Endothelial cell of umbilical vein (primary cell): ENCODE measurements around the gene NOL8. TPM values are rescaled to one million over a fixed set of nuclear protein-coding genes. Genes with fewer than 3 reads are reported as not detected.

Experiments used
- BruUV-seq: library from RNA; stranded (reverse); fragments of 400-500 nt; replicated peaks from 2 replicates; lab custom pipeline; 2021; lab: Mats Ljungman, UMichigan
- CTCF ChIA-PET: fragments of 300-600, 350-600 bp; sonication (Branson Sonifier 250); formaldehyde crosslinking; loops from one replicate; lab custom pipeline; 2021; ENCODE audit warnings: antibody characterized with exemption, inconsistent platforms; lab: Charles Lee
- POLR2A ChIA-PET: fragments of 300-600, 350-600 bp; sonication (Branson Sonifier 250); formaldehyde crosslinking; loops from one replicate; lab custom pipeline; 2021; ENCODE audit warnings: antibody characterized with exemption, inconsistent platforms; lab: Charles Lee
- DNase-seq: peaks from one replicate; pipeline ENCODE4 v3.0.0-alpha.2; 2011; ENCODE audit warnings: low read depth, low spot score
- FAIRE-seq: peaks from 2 replicates; lab custom pipeline; 2011; peaks lifted over from hg19 to GRCh38; lab: Jason Lieb, UNC
- H2AFZ ChIP-seq: 2 replicates; pipeline ENCODE4 v1.6.0; 2012; ENCODE audit warnings: low read depth, low read length, control low read depth, inconsistent platforms
- H3K27ac ChIP-seq: 2 replicates; pipeline ENCODE4 v1.5.1; 2011; ENCODE audit warnings: low read depth, mild to moderate bottlenecking, control low read depth, low read length, moderate library complexity; ENCODE audit not compliant: insufficient read depth
- H3K27me3 ChIP-seq, 2 experiments: 2 replicates each; pipeline versions ENCODE4 v1.6.0 to v1.6.1; 2011; ENCODE audit warnings: low read length in 2 of 2, mixed read lengths in 1 of 2; ENCODE audit not compliant: control insufficient read depth in 2 of 2, insufficient read depth in 2 of 2
- H3K36me3 ChIP-seq, 2 experiments: 2 replicates in 1 of 2; 3 replicates in 1 of 2; pipeline ENCODE4 v1.5.1; 2011; ENCODE audit warnings: low read length in 2 of 2, mild to moderate bottlenecking in 1 of 2, moderate library complexity in 1 of 2; ENCODE audit not compliant: control insufficient read depth in 2 of 2, insufficient read depth in 2 of 2; ENCODE audit errors: extremely low read depth in 1 of 2
- H3K4me1 ChIP-seq: 3 replicates; pipeline ENCODE4 v1.5.1; 2011; ENCODE audit warnings: mild to moderate bottlenecking, low read length; ENCODE audit not compliant: control insufficient read depth, insufficient read depth; ENCODE audit errors: extremely low read depth
- H3K4me2 ChIP-seq: 2 replicates; pipeline ENCODE4 v1.6.1; 2011; ENCODE audit warnings: low read length, control low read depth, mixed read lengths; ENCODE audit not compliant: insufficient read depth
- H3K4me3 ChIP-seq, 3 experiments: fragments of 200-600 bp in 1 of 3; sonication (generic), shearing (Covaris generic) in 1 of 3; replicated peaks in 1 of 3; 2 replicates each; pipeline ENCODE4 v1.5.1; 2011 to 2016; ENCODE audit warnings: control low read depth in 3 of 3, low read length in 3 of 3, mild to moderate bottlenecking in 2 of 3, inconsistent platforms in 1 of 3, low read depth in 1 of 3, moderate library complexity in 1 of 3; ENCODE audit not compliant: insufficient read depth in 1 of 3
- H3K79me2 ChIP-seq: 2 replicates; pipeline ENCODE4 v1.6.0; 2012; ENCODE audit warnings: low read length, inconsistent platforms; ENCODE audit not compliant: control insufficient read depth, insufficient read depth
- H3K9ac ChIP-seq: replicated peaks from 2 replicates; pipeline ENCODE3; 2011; ENCODE audit warnings: low read length, control low read depth; ENCODE audit not compliant: insufficient read depth; ENCODE audit errors: extremely low read depth
- H3K9me1 ChIP-seq: replicated peaks from 3 replicates; pipeline ENCODE4 v1.6.0; 2011; ENCODE audit warnings: mild to moderate bottlenecking, low read length; ENCODE audit not compliant: control insufficient read depth, insufficient read depth; ENCODE audit errors: extremely low read depth
- H3K9me3 ChIP-seq: replicated peaks from 2 replicates; pipeline ENCODE4 v1.5.1; 2012; ENCODE audit warnings: low read length, inconsistent platforms; ENCODE audit not compliant: control insufficient read depth, insufficient read depth
- H4K20me1 ChIP-seq: replicated peaks from 2 replicates; pipeline ENCODE3; 2011; ENCODE audit warnings: mild to moderate bottlenecking, low read length; ENCODE audit not compliant: control insufficient read depth, insufficient read depth; ENCODE audit errors: extremely low read depth
- EZH2 ChIP-seq: IDR thresholded peaks from 2 replicates; pipeline ENCODE4 v1.6.1; 2012; ENCODE audit warnings: borderline replicate concordance, low read depth, mild to moderate bottlenecking, moderate library complexity, low read length, inconsistent platforms; ENCODE audit not compliant: severe bottlenecking
- FOS ChIP-seq: IDR thresholded peaks from 2 replicates; pipeline ENCODE4 v1.6.1; 2011; ENCODE audit warnings: mild to moderate bottlenecking, low read length, moderate library complexity, borderline replicate concordance; ENCODE audit not compliant: insufficient read depth
- GATA2 ChIP-seq: IDR thresholded peaks from 2 replicates; pipeline ENCODE4 v1.7.0; 2011; ENCODE audit warnings: low read depth, mild to moderate bottlenecking, moderate library complexity, mixed read lengths, low read length; ENCODE audit not compliant: insufficient read length, insufficient read depth
- JUN ChIP-seq: IDR thresholded peaks from 2 replicates; pipeline ENCODE4 v1.6.1; 2011; ENCODE audit warnings: borderline replicate concordance, low read depth; ENCODE audit not compliant: insufficient read length, insufficient read depth
- MAX ChIP-seq: IDR thresholded peaks from 2 replicates; pipeline ENCODE4 v1.6.1; 2011; ENCODE audit not compliant: insufficient read depth, insufficient read length
- MYC ChIP-seq: IDR thresholded peaks from one replicate; pipeline ENCODE4 v1.6.1; 2011; ENCODE audit warnings: mild to moderate bottlenecking, low read depth, low read length
- POLR2A ChIP-seq: IDR thresholded peaks from 2 replicates; pipeline ENCODE4 v1.6.1; 2012; ENCODE audit warnings: low read depth, mild to moderate bottlenecking, control low read depth, low read length
- POLR2AphosphoS5 ChIP-seq: IDR thresholded peaks from 2 replicates; pipeline ENCODE4 v1.6.1; 2012; ENCODE audit warnings: low read depth, mild to moderate bottlenecking, control low read depth, low read length, moderate library complexity; ENCODE audit not compliant: insufficient read depth
- dilution Hi-C: fragments of 300-500 bp; cut with MboI; formaldehyde crosslinking; loops from one replicate; pipeline ENCODE4 v1.15.0; 2019; ENCODE audit warnings: low sequenced_read_pairs; ENCODE audit not compliant: extremely low pct_ligation_motif_present
- intact Hi-C: fragments of 100-400 bp; cut with micrococcal nuclease; formaldehyde crosslinking; loops from one replicate; pipeline ENCODE4 v1.10.0; 2022
- polyA plus RNA-seq, 4 experiments: library from polyadenylated mRNA; depleted of rRNA in 3 of 4; stranded (reverse) in 3 of 4; unstranded in 1 of 4; fragments of >200 nt; gene quantifications; 2 replicates each; pipeline versions ENCODE4 v1.2.1 to v1.2.3, GENCODE V29; 2011 to 2012; ENCODE audit warnings: missing spikeins in 1 of 4
- total RNA-seq: library from RNA; stranded (reverse); gene quantifications from 2 replicates; pipeline ENCODE4 v1.2.3, GENCODE V29; 2021
- TF ChIP-seq, protein P1 (sequence below), 2 donors: IDR thresholded peaks; 1 replicate in 1 of 2; 2 replicates in 1 of 2; pipeline ENCODE4 v1.5.1; 2011; ENCODE audit warnings: low read length in 2 of 2, mild to moderate bottlenecking in 2 of 2, moderate library complexity in 2 of 2, control low read depth in 1 of 2, inconsistent platforms in 1 of 2, low read depth in 1 of 2; ENCODE audit not compliant: insufficient read depth in 1 of 2; ENCODE audit errors: extremely low read depth in 1 of 2

The NOL8 gene
- total and polyA plus RNA-seq, 2 donors (not counting 3 experiments of a cell fraction or from before 2014, with no cell fraction given): 5.6 to 41.6 TPM

DNA sequence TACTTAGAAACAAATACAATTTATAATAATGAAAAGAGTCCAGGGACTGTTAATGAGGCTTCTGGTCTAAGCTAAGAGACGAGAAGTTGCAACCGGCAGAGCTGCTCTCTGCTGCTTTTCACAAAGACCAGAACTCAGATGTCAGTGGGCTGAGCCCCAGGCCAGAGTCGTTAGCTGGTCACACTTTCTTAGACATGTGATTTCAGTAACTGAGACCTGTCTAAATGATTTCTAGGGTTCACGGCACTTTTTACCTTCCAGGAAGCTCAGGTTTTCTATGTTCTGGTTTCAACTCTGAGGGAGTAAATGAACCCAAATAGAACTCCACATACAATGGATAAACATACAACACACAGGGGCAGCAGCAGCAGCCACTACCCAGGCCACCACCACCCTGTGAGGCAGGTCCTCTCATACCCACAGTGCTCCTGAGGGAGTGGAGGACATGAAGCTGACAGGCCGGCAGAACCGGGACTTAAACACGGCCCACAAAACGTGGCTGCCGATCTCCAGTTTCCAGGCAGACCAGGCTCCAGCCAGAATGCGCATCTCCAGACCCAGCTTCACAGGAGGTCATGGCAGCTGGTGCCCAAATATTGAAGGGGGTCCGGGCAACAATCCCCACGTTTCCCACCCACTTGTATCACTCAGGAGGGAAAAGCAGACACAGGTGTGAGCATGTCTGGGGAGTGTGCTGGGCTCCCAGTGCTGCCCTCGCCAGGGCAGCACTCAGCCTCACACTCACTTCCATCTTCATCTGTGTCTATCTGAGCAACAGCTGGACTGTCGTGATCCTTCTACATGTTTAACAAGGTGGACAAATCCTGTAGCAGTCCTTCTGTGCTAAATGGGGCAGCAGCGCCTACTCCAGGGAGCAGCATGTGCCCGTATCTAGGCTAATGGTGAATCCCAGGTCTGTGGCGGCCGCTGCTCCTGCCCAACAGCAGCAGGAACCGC, 70.5 kb downstream of the NOL8 start:
- Histone ChIP-seq H3K27me3 (no peaks in the 10 kb centered on the region), H3K79me2 (no peaks in the 10 kb centered on the region), H2AFZ (no peak overlapping the region), H3K4me2 (no peak overlapping the region), H3K36me3 (peaks cover 33 to 43% of the 10 kb centered on the region in 2 experiments), H3K9me3 (no peaks in the 10 kb centered on the region), H3K9ac (no peak overlapping the region), H3K4me3 (no peak overlapping the region), H4K20me1 (no peaks in the 10 kb centered on the region), H3K9me1 (no peaks in the 10 kb centered on the region), H3K27ac (no peak overlapping the region), H3K4me1 (no peaks in the 10 kb centered on the region)
- no TSS peak for BruUV-seq
- ChIA-PET CTCF (interaction anchor here (1.2 to 2.2 kb wide), 2 partner anchors 12 to 114 kb away, joined by 3 to 8 read pairs; no protein-coding TSS in a partner anchor), POLR2A (no interaction called here)
- DNase-seq (no peak), FAIRE-seq (no peak)
- dilution Hi-C loops (no loop called here), intact Hi-C loops (loop anchor here (10.0 kb wide), 1 partner anchor 380 kb away; no protein-coding TSS in a partner anchor)
- TF ChIP-seq JUN (no peak), GATA2 (no peak), EZH2 (no peak), MYC (no peak), MAX (no peak), FOS (no peak), POLR2AphosphoS5 (no peak), POLR2A (no peak)
- TF ChIP-seq, protein P1, sequence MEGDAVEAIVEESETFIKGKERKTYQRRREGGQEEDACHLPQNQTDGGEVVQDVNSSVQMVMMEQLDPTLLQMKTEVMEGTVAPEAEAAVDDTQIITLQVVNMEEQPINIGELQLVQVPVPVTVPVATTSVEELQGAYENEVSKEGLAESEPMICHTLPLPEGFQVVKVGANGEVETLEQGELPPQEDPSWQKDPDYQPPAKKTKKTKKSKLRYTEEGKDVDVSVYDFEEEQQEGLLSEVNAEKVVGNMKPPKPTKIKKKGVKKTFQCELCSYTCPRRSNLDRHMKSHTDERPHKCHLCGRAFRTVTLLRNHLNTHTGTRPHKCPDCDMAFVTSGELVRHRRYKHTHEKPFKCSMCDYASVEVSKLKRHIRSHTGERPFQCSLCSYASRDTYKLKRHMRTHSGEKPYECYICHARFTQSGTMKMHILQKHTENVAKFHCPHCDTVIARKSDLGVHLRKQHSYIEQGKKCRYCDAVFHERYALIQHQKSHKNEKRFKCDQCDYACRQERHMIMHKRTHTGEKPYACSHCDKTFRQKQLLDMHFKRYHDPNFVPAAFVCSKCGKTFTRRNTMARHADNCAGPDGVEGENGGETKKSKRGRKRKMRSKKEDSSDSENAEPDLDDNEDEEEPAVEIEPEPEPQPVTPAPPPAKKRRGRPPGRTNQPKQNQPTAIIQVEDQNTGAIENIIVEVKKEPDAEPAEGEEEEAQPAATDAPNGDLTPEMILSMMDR (IDR thresholded peaks at IDR 0.05; ENCODE audit: extremely low read depth in 1 of 2, insufficient read depth in 1 of 2, low read depth in 1 of 2, low read length in 2 of 2): no peak
